Activated T-cell treated with anti-CD3 and anti-CD28 coated beads, Interleukin-2, amount 50 U/mL, for 72 hours (primary cell): ENCODE data around the gene KIAA0930. TPM values are rescaled to one million over a fixed set of nuclear protein-coding genes. Genes with fewer than 3 reads are reported as not detected.

Experiments used
- ATAC-seq, 2 donors: fragments of 150-1000 bp; cut with Tn5 transposase; replicated peaks in 1 of 2; 2 replicates each; pipeline ENCODE4 v1.10.0; 2021; ENCODE audit warnings: moderate library complexity in 2 of 2, mild to moderate bottlenecking in 1 of 2
- DNase-seq, 2 donors: peaks; one replicate each; pipeline ENCODE4 v3.0.0; 2021 to 2022; ENCODE audit warnings: mixed read lengths in 1 of 2
- H3K27ac Mint-ChIP-seq: one replicate; pipeline ENCODE4 v1.8.0; 2022; ENCODE audit warnings: mild to moderate bottlenecking, moderate library complexity, mixed read lengths
- H3K27me3 Mint-ChIP-seq: one replicate; pipeline ENCODE4 v1.8.0; 2022; ENCODE audit warnings: low read depth, mixed read lengths
- H3K36me3 Mint-ChIP-seq, 2 donors: one replicate each; pipeline ENCODE4 v1.8.0; 2022; ENCODE audit warnings: mixed read lengths in 2 of 2, mild to moderate bottlenecking in 1 of 2; ENCODE audit not compliant: insufficient read depth in 2 of 2
- H3K4me1 Mint-ChIP-seq: one replicate; pipeline ENCODE4 v1.8.0; 2022; ENCODE audit warnings: low read depth, mixed read lengths
- H3K4me3 Mint-ChIP-seq, 2 donors: one replicate each; pipeline ENCODE4 v1.8.0; 2022; ENCODE audit warnings: mild to moderate bottlenecking in 2 of 2, mixed read lengths in 2 of 2, moderate library complexity in 2 of 2
- H3K9me3 Mint-ChIP-seq, 2 donors: one replicate each; pipeline ENCODE4 v1.8.0; 2022; ENCODE audit warnings: mixed read lengths in 2 of 2
- total RNA-seq, 2 donors: library from RNA; stranded (reverse); gene quantifications; one replicate each; pipeline ENCODE4 v1.2.3, GENCODE V29; 2022

The KIAA0930 gene
- total RNA-seq, 2 donors from 2014 or later = 25.3 to 26.4 TPM

GRCh38 chr22:45172881-45173585 is 67.7 kb downstream of the KIAA0930 start:
- H3K27ac Mint-ChIP-seq = peak overlapping the region; percentile 97
- H3K27me3 Mint-ChIP-seq = no peaks in the 10 kb centered on the region
- H3K4me1 Mint-ChIP-seq = peaks cover 78% of the 10 kb centered on the region
- no peak for DNase-seq
- peak in 1 of 2 donors; percentile 36 for ATAC-seq
- H3K9me3 Mint-ChIP-seq = no peaks in the 10 kb centered on the region
- peaks cover 20 to 54% of the 10 kb centered on the region in 2 donors for H3K36me3 Mint-ChIP-seq
- H3K4me3 Mint-ChIP-seq = peak overlapping the region; percentile 60 to 63

GRCh38 chr22:45171830-45172229 is 68.9 kb downstream of the KIAA0930 start:
- Mint-ChIP-seq H3K27ac (peak overlapping the region; percentile 97), H3K27me3 (no peaks in the 10 kb centered on the region), H3K4me3 (peak overlapping the region in 1 of 2 donors; percentile 76), H3K36me3 (peaks cover 20 to 49% of the 10 kb centered on the region in 2 donors), H3K9me3 (no peaks in the 10 kb centered on the region), H3K4me1 (peaks cover 77% of the 10 kb centered on the region)
- no peak for DNase-seq
- ATAC-seq = no peak

GRCh38 chr22:45169591-45170466 is 70.9 kb downstream of the KIAA0930 start:
- ATAC-seq (peak; percentile 92 to 95), DNase-seq (peak; percentile 33 to 58)
- peaks cover 25 to 39% of the 10 kb centered on the region in 2 donors for H3K36me3 Mint-ChIP-seq
- no peaks in the 10 kb centered on the region for H3K27me3 Mint-ChIP-seq
- H3K9me3 Mint-ChIP-seq = no peaks in the 10 kb centered on the region
- peaks cover 84% of the 10 kb centered on the region for H3K4me1 Mint-ChIP-seq
- H3K27ac Mint-ChIP-seq = peak overlapping the region; percentile 91
- H3K4me3 Mint-ChIP-seq = peak overlapping the region; percentile 76 to 79

- no peak for ATAC-seq
- H3K4me1 Mint-ChIP-seq = peaks cover 64% of the 10 kb centered on the region
These were observed 73.8 kb downstream of the KIAA0930 start for GRCh38 chr22:45166932-45167331.

GRCh38 chr22:45164270-45165088 is 76.2 kb downstream of the KIAA0930 start:
- Mint-ChIP-seq H3K36me3 (peaks cover 12 to 13% of the 10 kb centered on the region in 2 donors), H3K9me3 (no peaks in the 10 kb centered on the region), H3K4me3 (peak overlapping the region; percentile 95 to 97), H3K27me3 (no peaks in the 10 kb centered on the region), H3K27ac (peak overlapping the region; percentile 97), H3K4me1 (peaks cover 61% of the 10 kb centered on the region)
- peak; percentile 32 to 51 for DNase-seq
- ATAC-seq = peak; percentile 36

More at GRCh38 chr22:45166932-45167331, 73.8 kb downstream of the KIAA0930 start:
- DNase-seq = no peak
- Mint-ChIP-seq H3K27me3 (no peaks in the 10 kb centered on the region), H3K27ac (peak overlapping the region; percentile 61), H3K36me3 (peaks cover 21 to 29% of the 10 kb centered on the region in 2 donors), H3K4me3 (peak overlapping the region in 1 of 2 donors; percentile 39), H3K9me3 (no peaks in the 10 kb centered on the region)

GRCh38 chr22:45163451-45164269 is 77.0 kb downstream of the KIAA0930 start, which contains the start of gene NUP50:
NUP50 (plus strand) TSS chr22:45163925; CDS start chr22:45168178, 4,253 bp downstream.
- ATAC-seq (peak; percentile 90 to 92), DNase-seq (peak; percentile 96 to 98)
- H3K27me3 Mint-ChIP-seq = no peaks in the 10 kb centered on the region
- H3K9me3 Mint-ChIP-seq = no peaks in the 10 kb centered on the region
- H3K36me3 Mint-ChIP-seq = peaks cover 11 to 13% of the 10 kb centered on the region in 2 donors
- H3K27ac Mint-ChIP-seq = peak within 1 kb of the TSS; percentile 97
- H3K4me3 Mint-ChIP-seq = peak within 1 kb of the TSS; percentile 95 to 97
- peaks cover 59% of the 10 kb centered on the region for H3K4me1 Mint-ChIP-seq

GRCh38 chr22:45163099-45163450 is 77.6 kb downstream of the KIAA0930 start:
- Mint-ChIP-seq H3K27ac (peak overlapping the region; percentile 82), H3K4me1 (peaks cover 53% of the 10 kb centered on the region), H3K9me3 (no peaks in the 10 kb centered on the region), H3K36me3 (peaks cover 7 to 9% of the 10 kb centered on the region in 2 donors), H3K4me3 (peak overlapping the region; percentile 89 to 97), H3K27me3 (no peaks in the 10 kb centered on the region)
- DNase-seq = no peak
- ATAC-seq = peak; percentile 23 to 30

GRCh38 chr22:45162531-45162930 is 78.2 kb downstream of the KIAA0930 start:
- H3K4me3 Mint-ChIP-seq = peak overlapping the region; percentile 89 to 97
- peak overlapping the region; percentile 91 for H3K27ac Mint-ChIP-seq

GRCh38 chr22:45159652-45160462 is 80.8 kb downstream of the KIAA0930 start:
- DNase-seq (no peak), ATAC-seq (no peak)
- Mint-ChIP-seq H3K9me3 (no peaks in the 10 kb centered on the region), H3K4me1 (peaks cover 33% of the 10 kb centered on the region), H3K27me3 (no peaks in the 10 kb centered on the region), H3K27ac (peak overlapping the region; percentile 73), H3K36me3 (peaks cover 7 to 8% of the 10 kb centered on the region in 2 donors), H3K4me3 (peak overlapping the region in 1 of 2 donors; percentile 53)

More at GRCh38 chr22:45162531-45162930, 78.2 kb downstream of the KIAA0930 start:
- DNase-seq (no peak), ATAC-seq (no peak)
- no peaks in the 10 kb centered on the region for H3K27me3 Mint-ChIP-seq
- peaks cover 53% of the 10 kb centered on the region for H3K4me1 Mint-ChIP-seq
- peaks cover 7 to 9% of the 10 kb centered on the region in 2 donors for H3K36me3 Mint-ChIP-seq
- no peaks in the 10 kb centered on the region for H3K9me3 Mint-ChIP-seq

GRCh38 chr22:45157907-45158306 is 82.8 kb downstream of the KIAA0930 start:
- Mint-ChIP-seq H3K36me3 (peaks cover 4 to 6% of the 10 kb centered on the region in 2 donors), H3K27ac (no peak overlapping the region), H3K9me3 (no peaks in the 10 kb centered on the region), H3K27me3 (no peaks in the 10 kb centered on the region), H3K4me1 (peaks cover 33% of the 10 kb centered on the region), H3K4me3 (no peak overlapping the region)
- DNase-seq = no peak
- no peak for ATAC-seq

- peaks cover 10% of the 10 kb centered on the region for H3K4me1 Mint-ChIP-seq
- no peak overlapping the region for H3K4me3 Mint-ChIP-seq
- no peak overlapping the region for H3K27ac Mint-ChIP-seq
- H3K27me3 Mint-ChIP-seq = no peaks in the 10 kb centered on the region
- ATAC-seq = no peak
- H3K9me3 Mint-ChIP-seq = no peaks in the 10 kb centered on the region
- DNase-seq = no peak
- peaks cover 4 to 7% of the 10 kb centered on the region in 2 donors for H3K36me3 Mint-ChIP-seq
These were observed 85.4 kb downstream of the KIAA0930 start for GRCh38 chr22:45155050-45155840.
